GM23338 (cell line): Measurements from ENCODE around the gene TNFAIP8L3. TPM values are rescaled to one million over a fixed set of nuclear protein-coding genes. Genes with fewer than 3 reads are reported as not detected.

ENCODE experiments used
- ATAC-seq: fragments of 200-7000 bp; cut with Tn5 transposase; 3 replicates; pipeline ENCODE4 v1.9.1; 2020
- DNase-seq: peaks from one replicate; pipeline ENCODE4 v3.0.0-alpha.2; 2015; ENCODE audit warnings: low spot score
- H2AFZ ChIP-seq: fragments of 200-600 bp; sonication (generic); 2 replicates; pipeline ENCODE4 v1.8.0; 2016; ENCODE audit warnings: antibody characterized with exemption, mild to moderate bottlenecking, moderate library complexity
- H3F3A ChIP-seq: fragments of 200-600 bp; sonication (generic); replicated peaks from 2 replicates; pipeline ENCODE4 v1.8.0; 2017; ENCODE audit warnings: antibody characterized with exemption, mixed run types, low read depth
- H3K27ac ChIP-seq: fragments of 200-600 bp; sonication (generic); 2 replicates; pipeline ENCODE4 v1.6.1; 2016; ENCODE audit warnings: low read depth
- H3K27me3 ChIP-seq: fragments of 200-600 bp; sonication (generic); 2 replicates; pipeline ENCODE4 v1.8.0; 2016; ENCODE audit warnings: mild to moderate bottlenecking, mixed run types, moderate library complexity; ENCODE audit not compliant: insufficient read depth
- H3K36me3 ChIP-seq: fragments of 200-600 bp; sonication (generic); 2 replicates; pipeline ENCODE4 v1.8.0; 2016; ENCODE audit warnings: mild to moderate bottlenecking; ENCODE audit not compliant: insufficient read depth
- H3K4me1 ChIP-seq: fragments of 200-600 bp; sonication (generic); 2 replicates; pipeline ENCODE4 v1.8.0; 2016; ENCODE audit warnings: mild to moderate bottlenecking, moderate library complexity; ENCODE audit not compliant: insufficient read depth
- H3K4me2 ChIP-seq: fragments of 200-600 bp; sonication (generic); 2 replicates; pipeline ENCODE4 v1.7.1; 2017; ENCODE audit warnings: mixed run types
- H3K4me3 ChIP-seq: fragments of 200-600 bp; sonication (generic); 2 replicates; pipeline ENCODE4 v1.6.1; 2016; ENCODE audit warnings: mixed run types
- H3K79me2 ChIP-seq: fragments of 200-600 bp; sonication (generic); replicated peaks from 2 replicates; pipeline ENCODE4 v1.8.0; 2017; ENCODE audit warnings: mild to moderate bottlenecking; ENCODE audit not compliant: insufficient read depth
- H3K9me2 ChIP-seq: fragments of 200-600 bp; sonication (generic); 2 replicates; pipeline ENCODE4 v1.8.0; 2017; ENCODE audit not compliant: insufficient read depth
- H4K20me1 ChIP-seq: fragments of 200-600 bp; sonication (generic); replicated peaks from 2 replicates; pipeline ENCODE4 v1.8.0; 2017; ENCODE audit warnings: mild to moderate bottlenecking; ENCODE audit not compliant: insufficient read depth
- H3K27ac Mint-ChIP-seq: 2 replicates; pipeline ENCODE4 v1.8.0; 2020; ENCODE audit warnings: inconsistent platforms, mild to moderate bottlenecking, moderate library complexity, mixed read lengths
- H3K27me3 Mint-ChIP-seq: 3 replicates; pipeline ENCODE4 v1.8.0; 2022; ENCODE audit warnings: low read depth, mild to moderate bottlenecking, moderate library complexity, mixed read lengths, inconsistent platforms; ENCODE audit not compliant: insufficient read depth, poor library complexity
- H3K36me3 Mint-ChIP-seq: 3 replicates; pipeline ENCODE4 v1.8.0; 2021; ENCODE audit warnings: low read depth, mild to moderate bottlenecking, inconsistent platforms, moderate library complexity, mixed read lengths
- H3K4me1 Mint-ChIP-seq: 3 replicates; pipeline ENCODE4 v1.8.0; 2020; ENCODE audit warnings: mild to moderate bottlenecking, inconsistent platforms, mixed read lengths
- H3K4me3 Mint-ChIP-seq: 3 replicates; pipeline ENCODE4 v1.8.0; 2021; ENCODE audit warnings: moderate library complexity, mild to moderate bottlenecking, inconsistent platforms, mixed read lengths
- H3K9me3 Mint-ChIP-seq: 3 replicates; pipeline ENCODE4 v1.8.0; 2020; ENCODE audit warnings: moderate library complexity, mild to moderate bottlenecking, inconsistent platforms, mixed read lengths
- CREB1 ChIP-seq: fragments of 250-450 bp; sonication (Bioruptor Pico); IDR thresholded peaks from 2 replicates; pipeline ENCODE4 v1.5.0; 2020; ENCODE audit warnings: low read depth, mild to moderate bottlenecking, moderate library complexity
- EZH2 ChIP-seq: fragments of 200-600 bp; sonication (generic); IDR thresholded peaks from one replicate; pipeline ENCODE4 v1.8.0; 2017; ENCODE audit warnings: antibody characterized with exemption, mild to moderate bottlenecking, low read depth; ENCODE audit not compliant: unreplicated experiment
- EZH2phosphoT487 ChIP-seq: fragments of 200-600 bp; sonication (generic); IDR thresholded peaks from one replicate; pipeline ENCODE4 v1.8.1; 2018; ENCODE audit warnings: antibody characterized with exemption; ENCODE audit not compliant: unreplicated experiment
- JUNB ChIP-seq: IDR thresholded peaks from one replicate; pipeline ENCODE4 v1.6.1; 2016; ENCODE audit warnings: antibody characterized with exemption; ENCODE audit not compliant: unreplicated experiment
- NANOG ChIP-seq: IDR thresholded peaks from 2 replicates; pipeline ENCODE4 v1.6.1; 2016; ENCODE audit warnings: antibody characterized with exemption, borderline replicate concordance
- POLR2AphosphoS5 ChIP-seq: IDR thresholded peaks from 2 replicates; pipeline ENCODE4 v1.6.1; 2016; ENCODE audit warnings: antibody characterized with exemption, low read depth
- STAT1 ChIP-seq: IDR thresholded peaks from one replicate; pipeline ENCODE4 v1.6.1; 2016; ENCODE audit warnings: antibody characterized with exemption; ENCODE audit not compliant: unreplicated experiment
- ZNF114 ChIP-seq: fragments of 250-450 bp; sonication (Bioruptor Pico); IDR thresholded peaks from 2 replicates; pipeline ENCODE4 v1.5.0; 2020; ENCODE audit warnings: mild to moderate bottlenecking, moderate library complexity
- ZNF331 ChIP-seq: fragments of 250-450 bp; sonication (Bioruptor Pico); IDR thresholded peaks from 2 replicates; pipeline ENCODE4 v1.5.0; 2020; ENCODE audit warnings: low read depth, mild to moderate bottlenecking, moderate library complexity
- polyA plus RNA-seq: library from polyadenylated mRNA; unstranded; fragments of >200 nt; fragmentation: Nextera tagmentation; extraction: Ambion mirVana; gene quantifications from 2 replicates; pipeline ENCODE4 v1.2.1, GENCODE V29; 2016
- total RNA-seq: library from RNA; depleted of rRNA; stranded (reverse); fragments of >200 nt; shearing (Covaris generic); gene quantifications from 2 replicates; pipeline ENCODE4 v1.2.3, GENCODE V29; 2014
- TF ChIP-seq, protein P1 (sequence below), 2 experiments: fragments of 200-600 bp in 1 of 2; sonication (generic) in 1 of 2; conservative IDR thresholded peaks; 2 replicates each; pipeline versions ENCODE4 v1.5.1 to v1.6.1; 2016 to 2017; ENCODE audit warnings: antibody characterized with exemption in 2 of 2, low read depth in 2 of 2, mild to moderate bottlenecking in 2 of 2, moderate library complexity in 1 of 2
- TF ChIP-seq, protein P2 (sequence below): fragments of 250-450 bp; sonication (Bioruptor Pico); IDR thresholded peaks from 2 replicates; pipeline ENCODE4 v1.5.0; 2020; ENCODE audit warnings: mild to moderate bottlenecking, moderate library complexity
- TF ChIP-seq, protein P3 (sequence below): IDR thresholded peaks from one replicate; pipeline ENCODE4 v1.6.1; 2018; ENCODE audit warnings: antibody characterized with exemption; ENCODE audit not compliant: unreplicated experiment
- TF ChIP-seq, protein P4 (sequence below): IDR thresholded peaks from 2 replicates; pipeline ENCODE4 v1.6.1; 2016; ENCODE audit warnings: antibody characterized with exemption

Gene TNFAIP8L3
- total and polyA plus RNA-seq, 2 experiments from 2014 or later: 0.23 to 0.31 TPM

DNA sequence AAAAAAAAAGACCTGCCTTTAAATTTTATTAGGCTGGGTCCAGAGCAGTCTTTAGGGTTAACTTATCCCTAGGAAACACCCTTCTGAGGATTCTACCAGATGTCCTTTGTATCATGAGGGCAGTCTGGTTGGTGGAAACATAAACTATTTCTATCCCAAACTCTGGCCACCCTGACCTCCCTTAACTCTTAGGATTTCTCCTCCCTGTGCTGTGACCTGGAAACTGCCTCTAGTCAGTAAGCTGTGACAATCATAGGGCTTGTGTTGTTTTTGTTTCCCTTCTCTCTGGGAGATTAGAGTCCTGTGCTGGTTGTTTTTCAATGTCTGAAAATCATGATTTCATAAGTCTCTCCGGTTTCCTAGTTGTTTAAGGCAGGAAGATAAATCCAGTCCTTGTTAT, 78.1 kb downstream of the TNFAIP8L3 start:
- Histone ChIP-seq H3K4me1 (no peaks in the 10 kb centered on the region), H2AFZ (no peak overlapping the region), H3K4me3 (no peak overlapping the region), H3K9me2 (no peaks in the 10 kb centered on the region), H3K36me3 (no peaks in the 10 kb centered on the region; the same call in 1 of the 2 replicates), H3K27me3 (no peaks in the 10 kb centered on the region), H3K79me2 (no peaks in the 10 kb centered on the region), H3K27ac (no peak overlapping the region), H4K20me1 (no peaks in the 10 kb centered on the region), H3K4me2 (no peak overlapping the region), H3F3A (no peaks in the 10 kb centered on the region)
- Mint-ChIP-seq H3K27me3 (no peaks in the 10 kb centered on the region), H3K27ac (no peak overlapping the region), H3K9me3 (peaks cover 10% of the 10 kb centered on the region; the same call in 1 of the 3 replicates), H3K4me1 (peaks cover 4% of the 10 kb centered on the region; the same call in 2 of the 3 replicates), H3K4me3 (no peak overlapping the region), H3K36me3 (no peaks in the 10 kb centered on the region; the same call in 2 of the 3 replicates)
- TF ChIP-seq EZH2: no peak
- no peak for TF ChIP-seq POLR2AphosphoS5
- TF ChIP-seq, protein P1, sequence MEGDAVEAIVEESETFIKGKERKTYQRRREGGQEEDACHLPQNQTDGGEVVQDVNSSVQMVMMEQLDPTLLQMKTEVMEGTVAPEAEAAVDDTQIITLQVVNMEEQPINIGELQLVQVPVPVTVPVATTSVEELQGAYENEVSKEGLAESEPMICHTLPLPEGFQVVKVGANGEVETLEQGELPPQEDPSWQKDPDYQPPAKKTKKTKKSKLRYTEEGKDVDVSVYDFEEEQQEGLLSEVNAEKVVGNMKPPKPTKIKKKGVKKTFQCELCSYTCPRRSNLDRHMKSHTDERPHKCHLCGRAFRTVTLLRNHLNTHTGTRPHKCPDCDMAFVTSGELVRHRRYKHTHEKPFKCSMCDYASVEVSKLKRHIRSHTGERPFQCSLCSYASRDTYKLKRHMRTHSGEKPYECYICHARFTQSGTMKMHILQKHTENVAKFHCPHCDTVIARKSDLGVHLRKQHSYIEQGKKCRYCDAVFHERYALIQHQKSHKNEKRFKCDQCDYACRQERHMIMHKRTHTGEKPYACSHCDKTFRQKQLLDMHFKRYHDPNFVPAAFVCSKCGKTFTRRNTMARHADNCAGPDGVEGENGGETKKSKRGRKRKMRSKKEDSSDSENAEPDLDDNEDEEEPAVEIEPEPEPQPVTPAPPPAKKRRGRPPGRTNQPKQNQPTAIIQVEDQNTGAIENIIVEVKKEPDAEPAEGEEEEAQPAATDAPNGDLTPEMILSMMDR (conservative IDR thresholded peaks at IDR 0.05; ENCODE audit: low read depth in 2 of 2): no peak
- TF ChIP-seq, protein P2, sequence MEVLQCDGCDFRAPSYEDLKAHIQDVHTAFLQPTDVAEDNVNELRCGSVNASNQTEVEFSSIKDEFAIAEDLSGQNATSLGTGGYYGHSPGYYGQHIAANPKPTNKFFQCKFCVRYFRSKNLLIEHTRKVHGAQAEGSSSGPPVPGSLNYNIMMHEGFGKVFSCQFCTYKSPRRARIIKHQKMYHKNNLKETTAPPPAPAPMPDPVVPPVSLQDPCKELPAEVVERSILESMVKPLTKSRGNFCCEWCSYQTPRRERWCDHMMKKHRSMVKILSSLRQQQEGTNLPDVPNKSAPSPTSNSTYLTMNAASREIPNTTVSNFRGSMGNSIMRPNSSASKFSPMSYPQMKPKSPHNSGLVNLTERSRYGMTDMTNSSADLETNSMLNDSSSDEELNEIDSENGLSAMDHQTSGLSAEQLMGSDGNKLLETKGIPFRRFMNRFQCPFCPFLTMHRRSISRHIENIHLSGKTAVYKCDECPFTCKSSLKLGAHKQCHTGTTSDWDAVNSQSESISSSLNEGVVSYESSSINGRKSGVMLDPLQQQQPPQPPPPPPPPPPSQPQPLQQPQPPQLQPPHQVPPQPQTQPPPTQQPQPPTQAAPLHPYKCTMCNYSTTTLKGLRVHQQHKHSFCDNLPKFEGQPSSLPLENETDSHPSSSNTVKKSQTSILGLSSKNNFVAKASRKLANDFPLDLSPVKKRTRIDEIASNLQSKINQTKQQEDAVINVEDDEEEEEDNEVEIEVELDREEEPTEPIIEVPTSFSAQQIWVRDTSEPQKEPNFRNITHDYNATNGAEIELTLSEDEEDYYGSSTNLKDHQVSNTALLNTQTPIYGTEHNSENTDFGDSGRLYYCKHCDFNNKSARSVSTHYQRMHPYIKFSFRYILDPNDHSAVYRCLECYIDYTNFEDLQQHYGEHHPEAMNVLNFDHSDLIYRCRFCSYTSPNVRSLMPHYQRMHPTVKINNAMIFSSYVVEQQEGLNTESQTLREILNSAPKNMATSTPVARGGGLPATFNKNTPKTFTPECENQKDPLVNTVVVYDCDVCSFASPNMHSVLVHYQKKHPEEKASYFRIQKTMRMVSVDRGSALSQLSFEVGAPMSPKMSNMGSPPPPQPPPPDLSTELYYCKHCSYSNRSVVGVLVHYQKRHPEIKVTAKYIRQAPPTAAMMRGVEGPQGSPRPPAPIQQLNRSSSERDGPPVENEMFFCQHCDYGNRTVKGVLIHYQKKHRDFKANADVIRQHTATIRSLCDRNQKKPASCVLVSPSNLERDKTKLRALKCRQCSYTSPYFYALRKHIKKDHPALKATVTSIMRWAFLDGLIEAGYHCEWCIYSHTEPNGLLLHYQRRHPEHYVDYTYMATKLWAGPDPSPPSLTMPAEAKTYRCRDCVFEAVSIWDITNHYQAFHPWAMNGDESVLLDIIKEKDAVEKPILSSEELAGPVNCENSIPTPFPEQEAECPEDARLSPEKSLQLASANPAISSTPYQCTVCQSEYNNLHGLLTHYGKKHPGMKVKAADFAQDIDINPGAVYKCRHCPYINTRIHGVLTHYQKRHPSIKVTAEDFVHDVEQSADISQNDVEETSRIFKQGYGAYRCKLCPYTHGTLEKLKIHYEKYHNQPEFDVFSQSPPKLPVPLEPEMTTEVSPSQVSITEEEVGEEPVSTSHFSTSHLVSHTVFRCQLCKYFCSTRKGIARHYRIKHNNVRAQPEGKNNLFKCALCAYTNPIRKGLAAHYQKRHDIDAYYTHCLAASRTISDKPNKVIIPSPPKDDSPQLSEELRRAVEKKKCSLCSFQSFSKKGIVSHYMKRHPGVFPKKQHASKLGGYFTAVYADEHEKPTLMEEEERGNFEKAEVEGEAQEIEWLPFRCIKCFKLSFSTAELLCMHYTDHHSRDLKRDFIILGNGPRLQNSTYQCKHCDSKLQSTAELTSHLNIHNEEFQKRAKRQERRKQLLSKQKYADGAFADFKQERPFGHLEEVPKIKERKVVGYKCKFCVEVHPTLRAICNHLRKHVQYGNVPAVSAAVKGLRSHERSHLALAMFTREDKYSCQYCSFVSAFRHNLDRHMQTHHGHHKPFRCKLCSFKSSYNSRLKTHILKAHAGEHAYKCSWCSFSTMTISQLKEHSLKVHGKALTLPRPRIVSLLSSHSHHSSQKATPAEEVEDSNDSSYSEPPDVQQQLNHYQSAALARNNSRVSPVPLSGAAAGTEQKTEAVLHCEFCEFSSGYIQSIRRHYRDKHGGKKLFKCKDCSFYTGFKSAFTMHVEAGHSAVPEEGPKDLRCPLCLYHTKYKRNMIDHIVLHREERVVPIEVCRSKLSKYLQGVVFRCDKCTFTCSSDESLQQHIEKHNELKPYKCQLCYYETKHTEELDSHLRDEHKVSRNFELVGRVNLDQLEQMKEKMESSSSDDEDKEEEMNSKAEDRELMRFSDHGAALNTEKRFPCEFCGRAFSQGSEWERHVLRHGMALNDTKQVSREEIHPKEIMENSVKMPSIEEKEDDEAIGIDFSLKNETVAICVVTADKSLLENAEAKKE (CRISPR knock-in tag): no peak
- TF ChIP-seq STAT1: no peak
- TF ChIP-seq JUNB: no peak
- TF ChIP-seq EZH2phosphoT487: no peak
- TF ChIP-seq, protein P3, sequence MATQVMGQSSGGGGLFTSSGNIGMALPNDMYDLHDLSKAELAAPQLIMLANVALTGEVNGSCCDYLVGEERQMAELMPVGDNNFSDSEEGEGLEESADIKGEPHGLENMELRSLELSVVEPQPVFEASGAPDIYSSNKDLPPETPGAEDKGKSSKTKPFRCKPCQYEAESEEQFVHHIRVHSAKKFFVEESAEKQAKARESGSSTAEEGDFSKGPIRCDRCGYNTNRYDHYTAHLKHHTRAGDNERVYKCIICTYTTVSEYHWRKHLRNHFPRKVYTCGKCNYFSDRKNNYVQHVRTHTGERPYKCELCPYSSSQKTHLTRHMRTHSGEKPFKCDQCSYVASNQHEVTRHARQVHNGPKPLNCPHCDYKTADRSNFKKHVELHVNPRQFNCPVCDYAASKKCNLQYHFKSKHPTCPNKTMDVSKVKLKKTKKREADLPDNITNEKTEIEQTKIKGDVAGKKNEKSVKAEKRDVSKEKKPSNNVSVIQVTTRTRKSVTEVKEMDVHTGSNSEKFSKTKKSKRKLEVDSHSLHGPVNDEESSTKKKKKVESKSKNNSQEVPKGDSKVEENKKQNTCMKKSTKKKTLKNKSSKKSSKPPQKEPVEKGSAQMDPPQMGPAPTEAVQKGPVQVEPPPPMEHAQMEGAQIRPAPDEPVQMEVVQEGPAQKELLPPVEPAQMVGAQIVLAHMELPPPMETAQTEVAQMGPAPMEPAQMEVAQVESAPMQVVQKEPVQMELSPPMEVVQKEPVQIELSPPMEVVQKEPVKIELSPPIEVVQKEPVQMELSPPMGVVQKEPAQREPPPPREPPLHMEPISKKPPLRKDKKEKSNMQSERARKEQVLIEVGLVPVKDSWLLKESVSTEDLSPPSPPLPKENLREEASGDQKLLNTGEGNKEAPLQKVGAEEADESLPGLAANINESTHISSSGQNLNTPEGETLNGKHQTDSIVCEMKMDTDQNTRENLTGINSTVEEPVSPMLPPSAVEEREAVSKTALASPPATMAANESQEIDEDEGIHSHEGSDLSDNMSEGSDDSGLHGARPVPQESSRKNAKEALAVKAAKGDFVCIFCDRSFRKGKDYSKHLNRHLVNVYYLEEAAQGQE: no peak
- no peak for TF ChIP-seq CREB1 (CRISPR knock-in tag)
- no peak for TF ChIP-seq NANOG
- TF ChIP-seq, protein P4, sequence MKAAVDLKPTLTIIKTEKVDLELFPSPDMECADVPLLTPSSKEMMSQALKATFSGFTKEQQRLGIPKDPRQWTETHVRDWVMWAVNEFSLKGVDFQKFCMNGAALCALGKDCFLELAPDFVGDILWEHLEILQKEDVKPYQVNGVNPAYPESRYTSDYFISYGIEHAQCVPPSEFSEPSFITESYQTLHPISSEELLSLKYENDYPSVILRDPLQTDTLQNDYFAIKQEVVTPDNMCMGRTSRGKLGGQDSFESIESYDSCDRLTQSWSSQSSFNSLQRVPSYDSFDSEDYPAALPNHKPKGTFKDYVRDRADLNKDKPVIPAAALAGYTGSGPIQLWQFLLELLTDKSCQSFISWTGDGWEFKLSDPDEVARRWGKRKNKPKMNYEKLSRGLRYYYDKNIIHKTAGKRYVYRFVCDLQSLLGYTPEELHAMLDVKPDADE: no peak
- TF ChIP-seq ZNF331 (CRISPR knock-in tag): no peak
- TF ChIP-seq ZNF114: no peak
- no peak for DNase-seq
- no peak for ATAC-seq
